ENCODE measurements around the gene CEP170.

CEP170 gene

DNA sequence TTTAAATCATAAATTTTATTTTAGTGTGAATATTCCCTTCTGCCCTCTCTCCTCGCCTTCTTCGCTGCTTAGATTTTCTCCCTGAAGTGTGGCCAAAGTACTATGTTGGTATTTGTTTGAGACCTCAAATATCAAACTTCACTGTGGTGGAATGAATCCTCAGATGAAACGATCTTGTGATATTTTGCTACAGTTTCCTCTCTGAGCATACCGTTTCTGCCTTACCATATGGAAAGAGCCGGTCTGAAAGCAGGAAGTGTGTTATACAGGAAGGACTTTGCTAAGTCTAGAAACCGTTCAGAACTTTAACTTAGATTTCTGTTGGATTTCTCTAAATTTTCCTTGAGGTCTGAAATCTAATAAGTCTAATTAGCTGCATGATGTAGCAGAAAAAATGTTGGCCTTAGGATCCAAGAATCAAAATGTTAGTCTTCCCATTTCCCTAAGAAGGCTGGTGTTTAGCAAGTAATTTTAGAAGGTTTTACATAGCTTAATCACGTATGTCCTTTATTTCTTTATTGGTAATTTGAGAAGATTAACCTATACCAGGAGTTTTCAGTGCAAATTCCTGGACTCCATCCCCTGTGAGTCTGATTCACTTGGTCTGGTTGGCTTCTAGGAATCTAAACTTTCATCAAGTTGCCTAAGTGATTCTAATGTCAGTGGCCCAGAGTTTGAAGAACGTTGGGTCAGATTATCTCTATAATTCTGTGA lies 31.5 kb upstream of the CEP170 start:
- H3K4me1 ChIP-seq, result peaks cover 36% of the 10 kb centered on the region
- H4K20me1 ChIP-seq, result no peaks in the 10 kb centered on the region
- H3K36me3 ChIP-seq, result peaks cover 23% of the 10 kb centered on the region
- H3K9ac ChIP-seq, result 0 out of 2 replicates have a peak overlapping the region, but pooled peaks have one; percentile 11
- no peaks in the 10 kb centered on the region for H3K27me3 ChIP-seq
- H3K27ac ChIP-seq, result peak overlapping the region; percentile 65
- H3K9me3 ChIP-seq, result peaks cover 13% of the 10 kb centered on the region
- no peak for TF ChIP-seq Cebpa-rat (IDR thresholded peaks at IDR 0.05)
- H3K4me2 ChIP-seq, result peak overlapping the region; percentile 42
- no peak overlapping the region for H3K4me3 ChIP-seq

DNA sequence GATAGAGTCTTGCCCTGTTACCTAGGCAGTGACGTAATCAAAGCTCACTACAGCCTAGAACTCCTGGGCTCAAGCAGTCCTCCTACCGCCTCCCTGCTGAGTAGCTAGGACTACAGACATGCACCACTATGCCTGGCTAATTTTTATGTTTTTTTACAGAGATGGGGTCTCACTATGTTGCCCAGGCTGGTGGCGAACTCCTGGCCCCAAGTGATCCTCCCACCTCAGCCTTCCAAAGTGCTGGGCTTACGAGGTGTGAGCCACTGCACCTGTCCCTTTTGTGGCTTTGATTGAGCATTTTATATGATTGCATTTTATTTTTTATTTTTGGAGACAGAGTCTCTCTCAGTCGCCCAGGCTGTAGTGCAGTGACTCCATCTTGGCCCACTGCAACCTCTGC lies 26.6 kb upstream of the CEP170 start:
- H3K4me1 ChIP-seq, result peaks cover 11% of the 10 kb centered on the region
- H4K20me1 ChIP-seq, result no peaks in the 10 kb centered on the region
- peaks cover 13% of the 10 kb centered on the region; the same call in 1 of the 2 replicates for H3K9me3 ChIP-seq
- no peak overlapping the region for H3K27ac ChIP-seq
- no peak overlapping the region for H3K9ac ChIP-seq
- H3K4me2 ChIP-seq, result no peak overlapping the region
- no peak overlapping the region for H3K4me3 ChIP-seq
- H3K27me3 ChIP-seq, result no peaks in the 10 kb centered on the region
- H3K36me3 ChIP-seq, result peaks cover 26% of the 10 kb centered on the region
- no peak for TF ChIP-seq Cebpa-rat (IDR thresholded peaks at IDR 0.05)

- no peaks in the 10 kb centered on the region for H4K20me1 ChIP-seq
- no peak overlapping the region for H3K4me3 ChIP-seq
- no peak overlapping the region for H3K27ac ChIP-seq
- peaks cover 35% of the 10 kb centered on the region for H3K36me3 ChIP-seq
- H3K4me1 ChIP-seq, result peaks cover under 1% of the 10 kb centered on the region
- no peak for TF ChIP-seq Cebpa-rat (IDR thresholded peaks at IDR 0.05)
- H3K9me3 ChIP-seq, result peaks cover 13% of the 10 kb centered on the region; the same call in 1 of the 2 replicates
- no peaks in the 10 kb centered on the region for H3K27me3 ChIP-seq
- no peak overlapping the region for H3K4me2 ChIP-seq
- no peak overlapping the region for H3K9ac ChIP-seq
Observed at GRCh38 chr1:243280571-243281129, 25.6 kb upstream of the CEP170 start.

GRCh38 chr1:243275316-243275715 lies 20.2 kb upstream of the CEP170 start:
- Histone ChIP-seq H3K9ac (no peak overlapping the region), H3K9me3 (peaks cover 7% of the 10 kb centered on the region; the same call in 1 of the 2 replicates), H3K36me3 (peaks cover 58% of the 10 kb centered on the region), H3K27me3 (no peaks in the 10 kb centered on the region), H3K4me3 (no peak overlapping the region), H4K20me1 (no peaks in the 10 kb centered on the region), H3K4me1 (peaks cover 6% of the 10 kb centered on the region), H3K4me2 (no peak overlapping the region), H3K27ac (no peak overlapping the region)
- no peak for TF ChIP-seq Cebpa-rat (IDR thresholded peaks at IDR 0.05)

- Histone ChIP-seq H3K4me3 (no peak overlapping the region), H3K4me2 (no peak overlapping the region), H3K27ac (no peak overlapping the region), H4K20me1 (no peaks in the 10 kb centered on the region), H3K27me3 (no peaks in the 10 kb centered on the region), H3K9ac (no peak overlapping the region), H3K36me3 (peaks cover 55% of the 10 kb centered on the region), H3K4me1 (peaks cover 20% of the 10 kb centered on the region), H3K9me3 (peaks cover 7% of the 10 kb centered on the region; the same call in 1 of the 2 replicates)
- no peak for TF ChIP-seq Cebpa-rat (IDR thresholded peaks at IDR 0.05)
Observed at GRCh38 chr1:243273945-243274344, 18.9 kb upstream of the CEP170 start.

DNA sequence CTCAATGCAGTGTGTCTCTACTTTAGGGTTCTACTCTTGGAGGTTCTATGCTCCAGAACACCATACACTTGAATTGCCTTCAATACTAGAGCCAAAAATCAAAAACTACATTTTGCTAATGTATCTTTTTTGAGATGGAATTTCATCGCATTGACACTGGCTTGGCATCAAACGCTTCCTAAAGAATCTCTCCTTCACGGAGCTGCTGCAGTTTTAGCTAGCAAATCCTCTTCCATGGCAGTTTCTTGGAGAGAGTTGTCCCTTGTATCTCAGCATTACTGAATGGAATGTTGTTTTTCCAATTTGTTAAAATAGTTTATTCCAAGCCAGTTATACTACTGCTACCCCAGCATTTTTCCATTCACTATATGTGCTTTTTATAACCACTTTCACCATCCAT lies 18.4 kb upstream of the CEP170 start:
- no peak overlapping the region for H3K27ac ChIP-seq
- H3K36me3 ChIP-seq, result peaks cover 51% of the 10 kb centered on the region
- no peaks in the 10 kb centered on the region for H4K20me1 ChIP-seq
- H3K4me1 ChIP-seq, result peaks cover 24% of the 10 kb centered on the region
- H3K27me3 ChIP-seq, result no peaks in the 10 kb centered on the region
- no peak overlapping the region for H3K9ac ChIP-seq
- no peak overlapping the region for H3K4me2 ChIP-seq
- H3K4me3 ChIP-seq, result no peak overlapping the region
- H3K9me3 ChIP-seq, result peaks cover 7% of the 10 kb centered on the region; the same call in 1 of the 2 replicates
- no peak for TF ChIP-seq Cebpa-rat (IDR thresholded peaks at IDR 0.05)

GRCh38 chr1:243272401-243272800 lies 17.3 kb upstream of the CEP170 start:
- peaks cover 44% of the 10 kb centered on the region for H3K36me3 ChIP-seq
- H3K9ac ChIP-seq, result no peak overlapping the region
- no peak overlapping the region for H3K4me3 ChIP-seq
- no peak overlapping the region for H3K27ac ChIP-seq
- H3K4me2 ChIP-seq, result no peak overlapping the region
- H3K27me3 ChIP-seq, result no peaks in the 10 kb centered on the region
- H3K4me1 ChIP-seq, result peaks cover 35% of the 10 kb centered on the region
- H4K20me1 ChIP-seq, result no peaks in the 10 kb centered on the region
- H3K9me3 ChIP-seq, result no peaks in the 10 kb centered on the region
- no peak for TF ChIP-seq Cebpa-rat (IDR thresholded peaks at IDR 0.05)

- no peaks in the 10 kb centered on the region for H3K27me3 ChIP-seq
- H3K4me2 ChIP-seq, result no peak overlapping the region
- H3K4me3 ChIP-seq, result no peak overlapping the region
- no peak for TF ChIP-seq Cebpa-rat (IDR thresholded peaks at IDR 0.05)
- H3K4me1 ChIP-seq, result peaks cover 39% of the 10 kb centered on the region
- H3K9me3 ChIP-seq, result no peaks in the 10 kb centered on the region
- H3K9ac ChIP-seq, result no peak overlapping the region
- peaks cover 40% of the 10 kb centered on the region for H3K36me3 ChIP-seq
- H3K27ac ChIP-seq, result no peak overlapping the region
- H4K20me1 ChIP-seq, result no peaks in the 10 kb centered on the region
Observed at GRCh38 chr1:243271996-243272395, 16.9 kb upstream of the CEP170 start.

DNA sequence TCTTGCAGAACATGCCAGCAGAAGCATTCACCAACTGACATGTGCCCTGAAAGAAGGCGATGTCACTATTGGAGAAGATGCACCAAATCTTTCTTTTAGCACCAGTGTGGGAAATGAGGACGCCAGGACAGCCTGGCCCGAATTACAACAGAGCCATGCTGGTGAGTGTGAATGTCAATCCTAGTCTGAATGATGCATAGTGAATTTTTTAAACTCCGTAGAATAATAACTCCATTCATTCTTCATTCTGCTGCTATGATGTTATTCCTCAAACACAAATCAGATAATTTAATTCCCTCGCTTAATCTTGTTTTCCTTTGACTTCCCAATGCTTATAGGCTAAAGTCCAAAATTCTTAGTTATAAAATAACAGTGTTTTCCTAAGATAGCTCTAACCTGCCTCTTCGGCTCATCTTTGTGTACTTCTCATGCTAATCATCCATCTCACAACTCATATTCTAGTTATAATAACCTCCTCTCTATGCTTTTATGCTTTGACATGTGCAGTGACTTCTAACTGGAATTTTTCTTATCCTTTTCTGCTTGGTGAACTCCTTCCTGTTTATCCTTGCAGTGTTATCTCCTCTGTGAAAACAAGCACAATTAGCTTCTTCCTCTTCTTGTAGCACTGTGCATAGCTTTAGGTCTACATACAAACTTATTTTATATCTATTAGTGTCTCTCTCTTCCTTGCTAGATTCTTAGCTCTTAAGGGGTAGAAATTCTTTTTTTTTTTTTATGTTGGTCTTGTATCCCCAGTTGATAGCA lies 15.2 kb upstream of the CEP170 start:
- H3K27ac ChIP-seq, result peak overlapping the region; percentile 87

DNA sequence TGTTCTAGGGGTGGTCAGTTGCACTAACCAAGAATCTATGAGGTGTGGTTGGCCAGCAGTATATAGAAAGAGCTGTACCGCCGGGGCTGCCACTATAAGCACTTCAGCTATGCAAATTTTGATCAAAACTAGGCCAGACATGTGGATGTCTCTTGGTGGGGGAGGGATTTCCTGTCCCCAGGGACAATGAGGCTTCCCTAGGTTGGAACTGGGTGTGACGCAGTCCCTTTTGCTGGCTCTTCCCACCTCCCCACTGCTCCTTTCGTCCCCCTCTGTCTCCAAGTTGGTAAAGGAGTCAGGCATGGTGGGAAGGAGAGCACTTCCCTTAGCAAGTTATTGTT lies 14.3 kb upstream of the CEP170 start:
- Histone ChIP-seq H3K4me2 (peak overlapping the region; percentile 92), H3K27ac (peak overlapping the region; percentile 87), H3K27me3 (no peaks in the 10 kb centered on the region), H3K4me3 (peak overlapping the region; percentile 59), H3K4me1 (peaks cover 65% of the 10 kb centered on the region), H4K20me1 (no peaks in the 10 kb centered on the region), H3K9ac (peak overlapping the region; percentile 72), H3K9me3 (no peaks in the 10 kb centered on the region), H3K36me3 (peaks cover 16% of the 10 kb centered on the region)
- TF ChIP-seq Cebpa-rat (IDR thresholded peaks at IDR 0.05), result no peak

More for the DNA sequence above, 15.2 kb upstream of the CEP170 start:
- Histone ChIP-seq H3K36me3 (peaks cover 24% of the 10 kb centered on the region), H3K27me3 (no peaks in the 10 kb centered on the region), H3K9me3 (no peaks in the 10 kb centered on the region), H3K4me2 (peak overlapping the region; percentile 92), H3K4me3 (no peak overlapping the region), H3K9ac (0 out of 2 replicates have a peak overlapping the region, but pooled peaks have one; percentile 72), H3K4me1 (peaks cover 56% of the 10 kb centered on the region), H4K20me1 (no peaks in the 10 kb centered on the region)
- TF ChIP-seq Cebpa-rat (IDR thresholded peaks at IDR 0.05), result no peak
